Stimulated activated CD8-positive, alpha-beta memory T cell treated with anti-CD3 and anti-CD28 coated beads, Interleukin-7, amount 100 ng/mL, for 48 hours (primary cell): ENCODE measurements around the gene FER.
"Not testable (repeated sequence)": the region's sequence is repeated elsewhere in the genome, so short reads cannot be mapped to it uniquely, and the experiment has no call there.

Experiments
- DNase-seq, 2 donors: peaks; one replicate each; pipeline ENCODE4 v3.0.0-alpha.2; 2020; ENCODE audit warnings: low read depth in 1 of 2; ENCODE audit errors: extremely low read depth in 1 of 2

Gene FER

DNA sequence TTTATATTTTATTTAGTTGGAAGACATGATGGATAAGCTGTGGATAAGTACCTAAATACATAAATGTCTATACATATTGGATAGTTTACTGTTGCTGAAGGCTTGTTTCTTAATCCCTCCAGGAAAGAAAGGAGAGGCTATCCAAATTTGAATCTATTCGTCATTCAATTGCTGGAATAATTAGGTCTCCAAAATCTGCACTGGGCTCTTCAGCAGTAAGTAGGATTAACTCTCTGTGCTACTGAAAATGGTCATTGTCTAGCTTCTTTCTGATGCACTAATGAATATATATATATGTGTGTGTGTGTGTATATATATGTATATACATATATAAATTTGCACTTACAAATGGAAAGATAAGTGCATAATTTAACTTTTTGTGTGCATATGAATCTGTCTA lies 198.3 kb downstream of the FER start:
- no peak for DNase-seq

DNA sequence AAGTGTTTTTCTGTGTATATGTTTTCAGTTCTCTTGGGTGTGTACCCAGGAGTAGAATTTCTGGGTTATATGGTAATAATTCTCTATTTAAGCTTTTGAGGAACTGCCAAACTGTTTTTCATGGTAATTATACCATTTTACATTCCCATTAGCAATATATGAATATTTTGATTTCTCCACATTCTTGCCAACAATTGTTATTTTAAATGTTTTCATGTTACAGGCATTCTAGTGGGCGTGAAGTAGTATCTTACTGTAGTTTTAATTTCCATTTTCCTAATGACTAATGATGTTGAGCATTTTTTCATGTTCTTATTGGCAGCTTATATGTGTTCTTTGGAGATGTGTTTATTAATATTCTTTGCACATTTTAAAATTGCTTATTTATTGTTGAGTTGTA lies 199.5 kb downstream of the FER start:
- DNase-seq, result no peak

DNA sequence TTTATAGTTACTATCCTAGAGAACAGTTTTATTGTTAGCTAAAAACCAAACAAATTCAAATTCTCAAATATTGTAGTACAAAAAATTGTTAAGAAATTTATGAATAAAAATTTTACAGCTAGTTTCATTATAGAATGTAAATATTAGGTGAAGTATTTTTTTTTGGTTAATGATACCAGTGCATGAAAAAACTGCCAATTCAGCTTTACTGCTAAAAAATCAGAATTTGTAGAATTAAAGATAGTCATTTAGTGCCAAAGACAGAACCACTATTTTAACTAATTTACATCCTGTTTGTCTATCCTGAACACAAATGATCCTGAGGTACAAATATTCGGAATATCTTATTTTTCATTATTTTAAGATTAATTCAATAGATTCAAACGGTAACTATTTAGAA lies 202.6 kb downstream of the FER start:
- DNase-seq, result no peak

DNA sequence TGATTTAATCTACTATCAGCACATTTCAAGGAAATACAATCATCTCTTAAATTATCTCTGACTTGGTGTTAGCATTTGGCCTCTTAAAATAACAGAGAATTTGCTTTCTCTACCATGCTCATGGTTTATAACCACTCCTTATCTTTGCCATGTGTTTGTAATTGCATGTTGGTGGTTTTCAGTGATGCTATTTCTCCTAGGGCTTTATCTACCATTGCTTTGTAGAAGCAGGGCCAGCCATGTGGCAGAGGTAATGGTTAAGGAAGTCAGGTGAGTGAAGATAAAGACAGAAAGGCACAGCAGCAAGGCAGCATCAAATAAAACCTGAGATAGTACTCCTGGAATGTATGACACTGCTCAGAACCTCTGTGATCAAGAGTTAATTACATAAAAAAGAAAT lies 206.2 kb downstream of the FER start:
- no peak for DNase-seq

DNA sequence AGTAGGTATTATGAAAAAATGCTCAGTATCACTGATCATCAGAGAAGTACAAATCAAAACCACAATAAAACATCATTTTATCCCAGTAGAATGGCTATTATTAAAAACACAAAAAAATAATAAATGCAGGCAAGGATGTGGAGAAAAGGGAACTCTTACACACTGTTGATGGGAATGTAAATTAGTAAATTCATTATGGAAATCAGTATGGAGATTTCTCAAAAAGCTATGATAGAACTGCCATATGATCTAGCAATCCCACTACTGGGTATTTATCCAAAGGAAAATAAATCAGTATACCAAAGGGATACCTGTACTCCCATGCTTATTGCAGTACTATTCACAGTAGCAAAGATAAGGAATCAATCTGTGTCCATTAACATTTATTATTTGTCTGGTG lies 209.6 kb downstream of the FER start:
- DNase-seq, result no peak

DNA sequence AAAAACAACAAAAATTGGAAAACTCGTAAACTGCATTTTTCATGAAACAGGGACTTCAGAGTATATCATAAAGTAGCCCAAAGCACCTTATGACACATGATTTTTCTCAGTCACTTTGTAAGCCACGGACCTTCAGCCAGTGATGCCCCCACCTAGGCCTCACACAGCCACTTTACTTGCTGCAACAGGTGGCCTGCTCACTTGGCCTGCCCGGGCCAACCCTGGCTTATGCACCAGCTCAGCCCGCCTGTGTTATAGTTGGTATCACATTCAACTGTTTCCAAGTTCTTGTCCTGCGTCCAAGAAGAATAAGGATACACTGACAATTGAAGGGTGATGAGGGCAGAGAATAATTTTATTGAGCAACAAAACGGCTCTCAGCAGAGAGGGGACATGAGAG lies 219.2 kb downstream of the FER start:
- DNase-seq, result no peak

DNA sequence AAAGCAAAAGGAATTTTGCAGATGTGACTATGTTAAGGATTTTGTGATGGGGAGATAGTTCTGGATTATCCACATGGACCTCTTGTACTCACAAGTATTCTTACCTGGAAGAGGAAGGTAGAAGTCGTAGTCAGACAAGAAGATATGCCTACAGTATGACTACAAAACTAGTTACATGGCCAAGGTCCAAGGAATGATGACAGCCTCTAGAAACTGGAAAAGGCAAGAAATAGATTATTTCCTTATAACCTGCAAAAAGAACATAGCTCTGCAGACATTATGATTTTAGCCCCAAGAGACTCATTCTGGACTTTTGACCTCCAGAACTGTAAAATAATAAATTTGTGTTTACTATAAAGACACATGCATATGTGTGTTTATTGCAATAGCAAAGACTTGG lies 226.9 kb downstream of the FER start:
- no peak for DNase-seq

DNA sequence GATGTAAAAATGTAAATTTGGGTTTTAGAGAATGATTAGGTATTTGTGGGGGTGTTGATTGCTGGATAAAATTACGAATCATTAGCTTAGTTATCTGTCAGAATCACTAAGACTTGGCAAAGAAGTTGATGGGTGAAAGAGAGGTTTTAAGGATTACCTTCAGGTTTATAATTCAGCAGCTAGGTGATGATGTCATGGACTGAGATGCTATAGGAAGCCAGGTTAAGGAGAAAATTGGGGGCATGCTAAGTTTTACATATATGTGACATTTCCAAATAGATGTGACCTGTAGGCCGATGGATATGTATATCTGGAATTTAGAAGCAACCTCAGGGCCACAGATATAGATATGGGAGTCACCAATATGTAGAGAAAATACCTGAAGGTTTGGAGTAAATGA lies 228.0 kb downstream of the FER start:
- DNase-seq, result no peak

DNA sequence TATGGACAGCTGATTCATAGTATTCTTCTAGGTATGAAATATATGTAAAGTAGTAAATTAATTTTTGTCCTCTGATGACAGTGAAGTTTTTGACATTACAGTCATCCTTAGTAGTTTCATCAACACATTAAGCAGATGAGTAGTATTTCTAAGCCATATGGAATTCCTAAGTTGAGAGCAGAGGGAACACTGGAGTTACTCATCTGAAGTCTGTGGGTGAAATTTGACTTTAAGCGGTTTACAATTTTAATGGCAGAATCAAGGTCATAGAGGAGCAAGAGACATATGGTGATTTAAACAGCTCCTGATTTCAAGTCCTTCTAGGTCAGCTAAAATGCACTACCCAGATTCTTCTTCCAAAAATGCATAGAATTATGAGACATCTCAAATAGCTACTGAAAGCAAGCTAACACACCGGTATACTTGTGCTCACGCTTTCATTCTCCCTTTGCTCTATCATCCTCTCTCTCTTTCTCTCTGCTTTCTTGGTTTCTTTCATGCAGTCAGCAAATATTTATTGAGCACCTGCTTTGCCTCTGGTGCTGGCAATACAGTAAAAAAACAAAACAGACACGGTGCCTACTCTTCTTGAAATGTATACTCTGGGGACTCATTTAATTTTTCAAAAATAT lies 235.9 kb downstream of the FER start:
- DNase-seq, result no peak

DNA sequence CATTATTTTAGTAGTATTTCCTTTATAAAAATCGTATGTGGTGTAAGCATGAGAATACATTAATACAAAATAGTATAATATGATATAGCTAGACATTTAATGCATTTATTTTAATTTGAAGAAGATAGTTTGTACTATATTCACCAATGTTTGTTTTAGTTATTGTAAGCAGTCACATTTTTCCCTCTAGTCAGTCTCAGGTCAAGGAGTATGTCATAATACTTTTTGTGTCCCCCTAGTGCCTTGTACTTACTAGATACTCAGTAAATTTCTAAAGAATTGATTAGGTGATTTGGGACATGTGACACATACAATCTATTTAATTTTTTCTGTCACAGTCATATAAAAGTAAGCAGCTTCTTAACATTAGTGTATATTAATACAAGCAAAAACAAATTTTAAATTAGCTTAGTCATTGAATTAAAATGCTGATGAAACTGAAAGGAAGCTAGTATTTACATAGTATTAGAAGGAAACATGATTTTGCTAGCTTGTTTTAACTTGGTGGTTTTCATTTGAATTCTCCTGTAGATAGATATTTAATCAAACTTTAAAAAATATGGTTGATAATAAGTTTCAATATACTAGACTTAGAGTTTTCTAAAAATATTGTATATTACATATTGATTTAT lies 242.2 kb downstream of the FER start:
- DNase-seq, result no peak

DNA sequence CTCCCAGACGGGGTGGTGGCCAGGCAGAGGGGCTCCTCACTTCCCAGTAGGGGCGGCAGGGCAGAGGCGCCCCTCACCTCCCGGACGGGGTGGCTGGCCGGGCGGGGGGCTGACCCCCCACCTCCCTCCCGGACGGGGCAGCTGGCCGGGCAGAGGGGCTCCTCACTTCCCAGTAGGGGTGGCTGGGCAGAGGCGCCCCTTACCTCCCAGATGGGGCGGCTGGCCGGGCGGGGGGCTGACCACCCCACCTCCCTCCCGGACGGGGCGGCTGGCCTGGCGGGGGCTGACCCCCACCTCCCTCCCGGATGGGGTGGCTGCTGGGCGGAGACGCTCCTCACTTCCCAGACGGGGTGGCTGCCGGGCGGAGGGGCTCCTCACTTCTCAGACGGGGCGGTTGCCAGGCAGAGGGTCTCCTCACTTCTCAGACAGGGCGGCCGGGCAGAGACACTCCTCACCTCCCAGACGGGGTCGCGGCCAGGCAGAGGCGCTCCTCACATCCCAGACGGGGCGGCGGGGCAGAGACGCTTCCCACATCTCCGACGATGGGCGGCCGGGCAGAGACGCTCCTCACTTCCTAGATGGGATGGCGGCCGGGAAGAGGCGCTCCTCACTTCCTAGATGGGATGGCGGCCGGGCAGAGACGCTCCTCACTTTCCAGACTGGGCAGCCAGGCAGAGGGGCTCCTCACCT lies 244.8 kb downstream of the FER start:
- DNase-seq, result not testable (repeated sequence)

DNA sequence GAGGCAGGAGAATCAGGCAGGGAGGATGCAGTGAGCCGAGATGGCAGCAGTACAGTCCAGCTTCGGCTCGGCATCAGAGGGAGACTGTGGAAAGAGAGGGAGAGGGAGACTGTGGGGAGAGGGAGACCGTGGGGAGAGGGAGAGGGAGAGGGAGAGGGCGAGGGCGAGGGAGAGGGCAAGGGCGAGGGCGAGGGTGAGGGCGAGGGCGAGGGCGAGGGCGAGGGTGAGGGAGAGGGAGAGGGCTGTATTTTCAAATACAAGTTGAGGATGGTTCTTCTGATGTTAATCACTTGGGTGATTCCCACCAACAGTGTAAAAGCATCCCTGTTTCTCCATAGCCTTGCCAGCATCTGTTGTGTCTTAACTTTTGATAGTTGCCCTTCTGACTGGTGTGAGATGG lies 245.7 kb downstream of the FER start:
- not testable (repeated sequence) for DNase-seq

DNA sequence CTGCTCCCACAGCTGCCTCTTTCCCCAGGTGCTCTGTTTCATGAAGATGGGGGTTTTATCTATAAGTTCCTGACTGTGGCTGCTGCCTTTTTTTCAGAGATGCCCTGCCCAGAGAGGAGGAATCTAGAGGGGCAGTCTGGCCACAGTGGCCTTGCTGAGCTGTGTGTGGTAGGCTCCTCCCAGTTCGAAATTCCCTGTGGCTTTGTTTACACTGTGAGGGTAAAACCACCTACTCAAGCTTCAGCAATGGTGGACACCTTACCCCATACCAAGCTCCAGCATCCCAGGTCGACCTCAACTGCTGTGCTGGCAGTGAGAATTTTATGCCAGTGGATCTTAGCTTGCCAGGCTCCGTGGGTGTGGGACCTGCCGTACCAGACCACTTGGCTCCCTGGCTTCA lies 250.0 kb downstream of the FER start:
- no peak for DNase-seq

DNA sequence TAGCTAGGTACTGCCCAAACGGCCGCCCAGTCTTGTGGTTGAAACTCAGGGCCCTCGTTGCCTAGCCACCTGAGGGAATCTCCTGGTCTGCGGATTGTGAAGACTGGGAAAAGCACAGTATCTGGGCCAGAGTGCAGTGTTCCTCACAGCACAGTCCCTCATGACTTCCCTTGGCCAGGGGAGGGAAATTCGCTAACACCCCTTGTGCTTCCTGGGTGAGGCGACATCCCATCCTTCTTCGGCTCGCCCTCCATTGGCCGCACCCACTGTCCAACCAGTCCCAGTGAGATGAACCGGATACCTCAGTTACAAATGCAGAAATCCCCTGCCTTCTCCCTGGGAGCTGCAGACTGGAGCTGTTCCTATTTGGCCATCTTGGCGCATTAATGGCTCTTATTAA lies 250.5 kb downstream of the FER start:
- no peak for DNase-seq

DNA sequence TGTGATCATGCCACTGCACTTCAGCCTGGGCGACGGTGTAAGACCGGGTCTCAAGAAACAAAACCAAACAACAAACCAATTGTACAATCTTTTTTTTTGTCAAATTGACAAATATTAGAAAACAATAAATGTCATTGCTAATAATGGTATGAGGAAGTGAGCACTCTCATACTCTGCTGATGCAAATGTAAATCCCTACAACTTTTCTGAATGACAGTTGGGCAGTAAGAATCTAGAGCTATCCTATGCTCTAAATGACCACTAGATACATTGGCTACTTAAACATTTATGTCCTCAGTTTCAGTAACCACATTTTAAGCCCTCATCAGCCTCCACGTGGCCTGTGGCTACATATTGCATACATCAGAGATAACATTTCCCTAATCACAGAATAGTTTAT lies 256.2 kb downstream of the FER start:
- DNase-seq, result no peak

DNA sequence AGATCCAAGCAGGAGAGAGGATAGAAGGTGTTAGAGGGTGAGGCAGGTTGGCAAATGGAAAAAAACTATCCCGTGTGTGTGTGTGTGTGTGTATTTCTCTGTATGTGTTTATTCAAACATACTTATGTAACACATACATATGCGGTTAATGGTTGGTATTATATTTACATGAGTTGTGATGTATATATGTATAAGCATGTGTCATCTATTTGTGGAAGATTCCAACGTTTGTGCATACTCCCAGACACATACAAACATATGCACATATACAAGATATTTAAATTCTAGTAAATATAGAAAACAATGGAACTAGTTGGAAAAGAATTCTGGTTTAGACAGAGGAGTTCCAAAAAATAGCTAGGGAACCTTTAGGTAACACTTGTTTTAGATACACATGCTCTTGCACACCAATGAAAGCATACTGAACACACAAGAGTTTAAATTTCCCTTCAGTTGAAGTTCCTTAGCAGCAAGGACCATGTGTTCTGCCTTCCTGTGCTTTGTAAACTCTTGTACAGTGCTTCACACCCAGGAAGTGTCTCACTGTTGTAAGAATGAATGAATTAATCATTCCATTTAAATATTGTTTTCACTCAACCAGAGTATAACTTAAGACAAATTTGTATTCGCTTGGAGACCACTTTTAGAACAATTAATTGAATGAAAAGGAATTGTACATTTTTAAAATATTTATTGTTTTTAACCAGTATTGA lies 257.8 kb downstream of the FER start:
- no peak for DNase-seq

DNA sequence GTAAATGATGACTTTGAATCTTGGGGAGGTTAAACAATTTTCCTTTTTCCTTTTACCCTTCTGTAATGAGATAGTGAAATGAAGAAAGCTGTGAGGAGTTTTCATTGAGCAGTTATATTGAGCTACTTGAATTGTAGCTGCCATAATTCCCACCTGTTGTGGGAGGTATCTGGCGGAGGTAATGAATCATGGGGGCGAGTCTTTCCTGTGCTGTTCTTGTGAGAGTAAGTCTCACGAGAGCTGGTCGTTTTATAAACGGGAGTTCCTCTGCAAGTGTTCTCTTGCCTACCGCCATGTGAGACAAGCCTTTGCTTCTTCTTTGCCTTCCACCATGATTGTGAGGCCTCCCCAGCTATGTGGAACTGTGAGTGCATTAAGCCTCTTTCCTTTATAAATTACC lies 258.4 kb downstream of the FER start:
- DNase-seq, result no peak

DNA sequence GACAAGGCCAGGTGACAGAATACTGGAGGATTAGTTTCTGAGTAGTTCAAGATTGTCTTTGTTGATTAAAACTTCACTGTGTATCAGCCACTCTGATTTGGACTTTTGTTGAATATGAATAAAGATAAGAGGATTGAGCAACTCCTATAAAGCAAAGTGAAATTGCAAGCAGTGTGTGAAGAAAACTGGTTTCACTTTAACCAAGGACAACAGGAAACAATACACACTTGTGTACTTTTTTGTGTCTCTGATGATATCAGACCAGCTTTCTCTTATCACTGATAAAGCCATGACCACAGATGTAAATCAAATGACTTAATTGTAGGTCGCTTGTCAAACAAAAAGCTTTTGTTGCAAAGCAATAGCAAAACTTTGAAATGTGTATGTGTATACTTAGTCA lies 268.6 kb downstream of the FER start:
- no peak for DNase-seq

DNA sequence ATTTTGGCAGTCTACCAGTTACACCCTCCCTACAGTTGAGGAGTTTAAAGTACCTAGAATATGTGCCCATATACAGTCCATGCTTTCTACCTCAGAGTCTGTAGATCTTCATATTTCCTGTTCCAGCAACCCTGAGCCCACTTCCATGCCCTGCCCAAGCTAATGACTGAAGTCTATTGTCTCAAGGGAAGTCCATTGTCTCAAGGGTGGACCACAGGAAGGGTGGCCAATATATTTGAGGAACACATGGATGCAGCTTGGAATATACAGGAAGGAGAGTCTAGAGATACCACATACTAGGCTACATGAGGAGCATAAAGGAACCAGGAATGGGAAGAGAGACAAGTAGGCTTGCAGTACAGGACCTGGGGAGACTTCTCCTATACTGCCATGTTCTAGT lies 274.4 kb downstream of the FER start:
- DNase-seq, result no peak

DNA sequence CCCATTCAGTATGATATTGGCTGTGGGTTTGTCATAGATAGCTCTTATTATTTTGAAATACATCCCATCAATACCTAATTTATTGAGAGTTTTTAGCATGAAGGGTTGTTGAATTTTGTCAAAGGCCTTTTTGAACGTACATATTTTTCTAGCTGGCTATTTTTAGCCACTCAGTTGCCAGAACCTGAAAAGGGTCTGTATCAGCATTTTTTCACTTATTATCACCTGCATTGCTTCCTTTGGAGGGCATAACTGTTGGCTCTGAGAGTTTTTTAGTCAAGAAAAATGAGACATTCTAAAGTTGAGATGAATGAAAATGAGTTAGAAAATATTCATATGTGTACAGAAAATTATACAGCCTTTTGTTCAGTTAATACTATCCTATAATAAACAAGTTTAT lies 278.0 kb downstream of the FER start:
- DNase-seq, result not testable (repeated sequence)

DNA sequence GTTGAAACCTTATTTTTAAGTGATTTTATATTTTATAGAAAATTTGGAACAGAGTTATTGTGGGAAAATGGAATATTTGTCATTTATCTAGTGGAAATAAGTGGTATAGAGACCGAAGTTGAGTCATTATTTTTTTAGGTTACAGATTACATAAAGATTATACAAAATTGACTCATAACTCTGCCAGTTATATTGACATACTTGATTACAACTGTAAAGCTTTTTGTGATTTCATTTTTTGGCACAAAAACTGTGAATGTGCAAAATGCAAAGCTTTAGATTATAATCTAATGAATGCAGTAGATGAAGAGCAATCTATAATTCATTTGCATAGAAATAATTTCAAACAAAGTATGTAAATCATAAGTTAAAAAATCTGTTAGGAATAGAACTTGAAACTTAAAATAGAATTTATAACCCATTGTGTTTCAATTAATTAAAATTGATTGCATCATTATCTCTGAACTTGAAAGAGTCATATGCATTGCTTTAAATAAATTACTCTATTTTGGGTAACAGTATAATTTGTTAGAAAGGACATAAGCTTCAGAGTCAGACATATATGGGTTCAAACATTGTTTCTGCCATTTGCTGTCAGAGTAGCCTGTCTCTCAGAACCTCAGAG lies 280.4 kb downstream of the FER start:
- no peak for DNase-seq
